ENCODE data around the gene C1orf210. TPM values are rescaled to one million over a fixed set of nuclear protein-coding genes. Genes with fewer than 3 reads are reported as not detected.

The C1orf210 gene
- total and polyA plus RNA-seq, 2 experiments from 2014 or later = not detected

DNA sequence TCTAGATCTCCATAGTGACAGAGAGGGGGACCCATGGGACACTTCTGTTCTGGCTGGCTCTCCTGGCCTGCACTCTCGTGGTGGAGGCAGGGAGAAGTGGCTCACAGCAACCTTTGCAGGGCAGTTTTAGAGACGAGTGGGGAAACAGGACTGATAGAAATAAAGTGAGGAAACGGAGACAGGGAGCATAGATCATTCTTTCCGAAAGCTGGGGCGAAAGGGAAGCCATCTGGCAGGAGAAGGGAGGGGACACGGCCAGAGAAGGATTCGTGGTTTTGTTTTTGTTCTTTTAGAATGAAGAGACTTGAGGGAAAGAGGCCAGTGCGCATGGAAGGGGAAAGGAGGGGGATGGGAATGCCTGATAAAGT is 18.9 kb upstream of the C1orf210 start:
- Histone ChIP-seq H3K9ac (no peak overlapping the region), H3K9me3 (ENCODE audit: low read depth) (no peaks in the 10 kb centered on the region), H3K27me3 (replicated peaks; ENCODE audit: insufficient read depth) (no peaks in the 10 kb centered on the region; the same call in 1 of the 2 replicates), H3K9me2 (ENCODE audit: insufficient read depth) (no peaks in the 10 kb centered on the region), H3K4me2 (ENCODE audit: unreplicated experiment) (no peak overlapping the region), H3F3A (ENCODE audit: insufficient read depth) (peaks cover 8% of the 10 kb centered on the region; the same call in 1 of the 2 replicates), H3K4me3 (no peak overlapping the region), H2AFZ (no peak overlapping the region), H3K36me3 (ENCODE audit: low read depth) (no peaks in the 10 kb centered on the region), H4K20me1 (ENCODE audit: insufficient read depth) (no peaks in the 10 kb centered on the region), H3K4me1 (ENCODE audit: insufficient read depth) (peaks cover 6% of the 10 kb centered on the region), H3K27ac (no peak overlapping the region), H3K79me2 (ENCODE audit: insufficient read depth) (no peaks in the 10 kb centered on the region)
- in situ Hi-C loops (cut with MboI) = no loop called here
- WGBS, 2 experiments (ENCODE audit: low coverage in 1 of 2, low lambda C conversion rate in 2 of 2, missing lambda C conversion rate in 2 of 2) = 30 to 35% methylated on average over 8 of the region's 8 CpGs
- no peak for DNase-seq
- TF ChIP-seq EZH2 (IDR thresholded peaks at IDR 0.05; ENCODE audit: insufficient read depth, poor library complexity, severe bottlenecking) (no peak), EZH2phosphoT487 (IDR thresholded peaks at IDR 0.05; ENCODE audit: insufficient read depth, low read depth) (no peak)

DNA sequence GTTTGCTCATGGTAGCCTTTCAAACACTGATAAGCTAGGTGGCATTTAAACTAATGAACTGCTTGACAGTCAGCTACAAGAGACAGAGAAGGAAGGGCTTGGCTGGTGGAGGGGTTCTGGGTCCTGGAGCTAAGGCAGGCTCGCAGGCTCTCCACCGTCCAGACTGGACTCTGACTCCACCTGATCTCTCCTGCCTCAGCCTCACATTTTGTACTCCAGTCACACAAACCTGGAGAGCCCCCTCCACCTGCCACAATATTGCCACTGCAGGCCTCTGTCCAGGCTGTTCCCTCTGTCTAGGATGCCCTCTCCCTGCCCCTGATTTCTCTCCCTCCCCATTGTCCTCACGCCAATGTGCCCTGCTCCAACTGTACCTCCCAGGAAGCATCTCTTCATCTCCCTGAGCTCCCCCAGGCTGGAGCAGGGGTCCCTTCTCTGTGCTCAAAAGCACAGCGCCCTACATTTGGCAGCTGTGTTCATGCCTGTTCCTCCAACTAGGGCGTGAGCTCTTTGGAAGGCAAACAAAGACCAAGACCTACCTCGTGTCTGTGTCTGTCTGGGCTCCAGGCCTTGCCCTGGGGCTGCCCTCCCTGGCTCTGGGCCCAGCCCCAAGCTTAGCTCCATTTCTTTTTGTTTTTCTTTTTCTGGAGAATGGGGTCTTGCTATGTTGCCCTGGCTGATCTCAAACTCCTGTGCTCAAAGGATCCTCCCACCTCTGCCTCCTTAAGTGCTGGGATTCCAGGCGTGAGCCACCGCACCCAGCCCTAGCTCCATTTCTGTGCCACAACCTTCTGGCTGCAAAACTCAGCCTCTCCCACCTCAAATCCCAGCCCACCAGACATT is 18.3 kb upstream of the C1orf210 start:
- WGBS, 2 experiments (ENCODE audit: low coverage in 1 of 2, low lambda C conversion rate in 2 of 2, missing lambda C conversion rate in 2 of 2) = 42 to 43% methylated on average over 8 of the region's 8 CpGs
- Histone ChIP-seq H3K4me2 (ENCODE audit: unreplicated experiment) (no peak overlapping the region), H3K9me2 (ENCODE audit: insufficient read depth) (no peaks in the 10 kb centered on the region), H3F3A (ENCODE audit: insufficient read depth) (peaks cover 8% of the 10 kb centered on the region; the same call in 1 of the 2 replicates), H3K9me3 (ENCODE audit: low read depth) (no peaks in the 10 kb centered on the region), H3K27me3 (replicated peaks; ENCODE audit: insufficient read depth) (no peaks in the 10 kb centered on the region; the same call in 1 of the 2 replicates), H3K36me3 (ENCODE audit: low read depth) (no peaks in the 10 kb centered on the region), H3K4me1 (ENCODE audit: insufficient read depth) (peaks cover 6% of the 10 kb centered on the region), H4K20me1 (ENCODE audit: insufficient read depth) (no peaks in the 10 kb centered on the region), H3K4me3 (no peak overlapping the region), H3K79me2 (ENCODE audit: insufficient read depth) (no peaks in the 10 kb centered on the region), H2AFZ (no peak overlapping the region), H3K9ac (no peak overlapping the region), H3K27ac (no peak overlapping the region)
- DNase-seq = no peak
- in situ Hi-C loops (cut with MboI) = no loop called here
- no peak for TF ChIP-seq EZH2phosphoT487 (IDR thresholded peaks at IDR 0.05; ENCODE audit: insufficient read depth, low read depth)
- no peak for TF ChIP-seq EZH2 (IDR thresholded peaks at IDR 0.05; ENCODE audit: insufficient read depth, poor library complexity, severe bottlenecking)

DNA sequence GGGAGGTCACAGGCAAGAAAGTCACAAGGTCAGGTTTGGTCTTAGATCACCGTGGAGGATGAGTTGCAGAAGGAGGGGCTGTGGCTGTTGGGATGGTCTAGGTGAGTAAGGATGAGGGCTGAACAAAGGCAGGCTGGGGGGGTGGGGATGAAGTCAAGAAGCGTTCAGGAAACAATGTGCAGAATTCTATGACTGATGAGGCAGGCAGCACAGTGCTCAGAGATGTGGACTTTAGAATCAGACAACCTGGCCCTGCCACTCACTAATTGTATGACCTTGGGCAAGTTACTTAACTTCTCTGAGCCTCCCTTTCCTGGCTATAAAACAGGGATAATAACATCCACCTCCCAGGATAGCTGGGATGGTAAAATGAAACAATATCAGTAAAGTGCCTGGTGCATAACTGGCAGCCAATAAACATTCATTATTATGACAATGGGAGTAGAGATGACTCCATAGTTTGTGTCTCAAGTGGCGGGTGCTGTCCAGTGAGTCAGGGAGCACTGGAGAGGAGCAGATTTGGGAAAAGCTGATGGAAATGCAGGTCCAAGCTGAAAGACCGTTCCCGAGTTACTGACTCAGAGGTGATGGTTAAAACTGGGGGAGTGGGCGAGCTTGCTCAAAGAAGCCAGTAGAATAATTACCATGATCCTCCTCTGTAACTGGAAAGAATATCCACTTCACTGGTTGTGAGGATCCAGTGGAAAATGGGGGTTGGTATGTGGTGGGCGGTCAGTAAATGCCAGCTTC is 17.5 kb upstream of the C1orf210 start:
- Histone ChIP-seq H4K20me1 (ENCODE audit: insufficient read depth) (no peaks in the 10 kb centered on the region), H3K9me2 (ENCODE audit: insufficient read depth) (no peaks in the 10 kb centered on the region), H3F3A (ENCODE audit: insufficient read depth) (peaks cover 8% of the 10 kb centered on the region; the same call in 1 of the 2 replicates), H3K79me2 (ENCODE audit: insufficient read depth) (no peaks in the 10 kb centered on the region), H3K9ac (no peak overlapping the region), H3K27ac (no peak overlapping the region), H2AFZ (no peak overlapping the region), H3K36me3 (ENCODE audit: low read depth) (no peaks in the 10 kb centered on the region), H3K27me3 (replicated peaks; ENCODE audit: insufficient read depth) (no peaks in the 10 kb centered on the region; the same call in 1 of the 2 replicates), H3K4me1 (ENCODE audit: insufficient read depth) (peaks cover 6% of the 10 kb centered on the region), H3K9me3 (ENCODE audit: low read depth) (no peaks in the 10 kb centered on the region), H3K4me2 (ENCODE audit: unreplicated experiment) (no peak overlapping the region), H3K4me3 (no peak overlapping the region)
- in situ Hi-C loops (cut with MboI) = no loop called here
- WGBS, 2 experiments (ENCODE audit: low coverage in 1 of 2, low lambda C conversion rate in 2 of 2, missing lambda C conversion rate in 2 of 2) = 59 to 61% methylated on average over 7 of the region's 7 CpGs
- TF ChIP-seq EZH2phosphoT487 (IDR thresholded peaks at IDR 0.05; ENCODE audit: insufficient read depth, low read depth) (no peak), EZH2 (IDR thresholded peaks at IDR 0.05; ENCODE audit: insufficient read depth, poor library complexity, severe bottlenecking) (no peak)
- DNase-seq = peak; percentile 48

DNA sequence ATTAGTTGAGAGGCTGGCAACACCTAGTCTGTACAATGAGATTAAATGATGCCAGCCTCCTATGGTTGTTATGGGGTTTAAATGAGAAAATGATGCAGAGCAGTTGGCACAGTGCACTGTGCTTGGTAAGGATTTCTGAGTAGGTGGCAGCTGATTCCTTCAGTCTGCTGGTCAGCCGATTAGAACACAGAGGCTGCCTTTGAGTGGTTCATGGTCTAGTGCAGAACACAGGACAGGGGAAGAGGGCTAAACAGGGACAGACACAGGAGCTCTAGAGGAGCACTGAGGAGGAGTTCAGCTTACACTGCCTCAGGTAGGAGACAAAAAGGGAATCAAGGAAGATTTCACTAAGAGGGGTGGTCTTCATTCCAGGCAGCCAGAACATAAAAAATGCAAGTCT is 16.8 kb upstream of the C1orf210 start:
- Histone ChIP-seq H3K9me2 (ENCODE audit: insufficient read depth) (no peaks in the 10 kb centered on the region), H3K4me2 (ENCODE audit: unreplicated experiment) (no peak overlapping the region), H3K4me1 (ENCODE audit: insufficient read depth) (peaks cover 6% of the 10 kb centered on the region), H3K4me3 (no peak overlapping the region), H3K36me3 (ENCODE audit: low read depth) (no peaks in the 10 kb centered on the region), H3K27ac (no peak overlapping the region), H3K9ac (no peak overlapping the region), H2AFZ (no peak overlapping the region), H4K20me1 (ENCODE audit: insufficient read depth) (no peaks in the 10 kb centered on the region), H3K9me3 (ENCODE audit: low read depth) (no peaks in the 10 kb centered on the region), H3K27me3 (replicated peaks; ENCODE audit: insufficient read depth) (no peaks in the 10 kb centered on the region), H3K79me2 (ENCODE audit: insufficient read depth) (no peaks in the 10 kb centered on the region), H3F3A (ENCODE audit: insufficient read depth) (peaks cover 8% of the 10 kb centered on the region; the same call in 1 of the 2 replicates)
- WGBS, 2 experiments (ENCODE audit: low coverage in 1 of 2, low lambda C conversion rate in 2 of 2, missing lambda C conversion rate in 2 of 2) = 100% methylated on average over 1 of the region's 1 CpG
- no peak for TF ChIP-seq EZH2 (IDR thresholded peaks at IDR 0.05; ENCODE audit: insufficient read depth, poor library complexity, severe bottlenecking)
- no peak for TF ChIP-seq EZH2phosphoT487 (IDR thresholded peaks at IDR 0.05; ENCODE audit: insufficient read depth, low read depth)
- in situ Hi-C loops (cut with MboI) = no loop called here
- no peak for DNase-seq
